HAP-1 (cell line): ENCODE measurements around the gene HLA-DQA1.

Experiments
- DNase-seq, 2 experiments: peaks; one replicate each; pipeline ENCODE4 v3.0.0-alpha.2; 2016 to 2020; ENCODE audit warnings: low spot score in 2 of 2
- H3K27me3 ChIP-seq: fragments of 250-450 bp; sonication (Bioruptor Pico); 2 replicates; pipeline ENCODE4 v1.5.1; 2020; ENCODE audit warnings: low read depth, mild to moderate bottlenecking, moderate library complexity
- H3K36me3 ChIP-seq: fragments of 250-450 bp; sonication (Bioruptor Pico); replicated peaks from 2 replicates; pipeline ENCODE4 v1.5.1; 2020; ENCODE audit warnings: mild to moderate bottlenecking
- H3K4me1 ChIP-seq: fragments of 250-450 bp; sonication (Bioruptor Pico); 2 replicates; pipeline ENCODE4 v1.5.1; 2020; ENCODE audit warnings: mild to moderate bottlenecking
- H3K4me3 ChIP-seq: fragments of 250-450 bp; sonication (Bioruptor Pico); 2 replicates; pipeline ENCODE4 v1.5.1; 2020; ENCODE audit warnings: mild to moderate bottlenecking, moderate library complexity
- H3K9me3 ChIP-seq: fragments of 250-450 bp; sonication (Bioruptor Pico); 2 replicates; pipeline ENCODE4 v1.5.1; 2020; ENCODE audit warnings: mild to moderate bottlenecking, moderate library complexity
- in situ Hi-C: fragments of 300-500 bp; cut with MboI; formaldehyde crosslinking; loops from 3 replicates; pipeline ENCODE4 v1.14.3; 2020; ENCODE audit warnings: low sequenced_read_pairs, inconsistent platforms, mixed read lengths

The HLA-DQA1 gene

DNA sequence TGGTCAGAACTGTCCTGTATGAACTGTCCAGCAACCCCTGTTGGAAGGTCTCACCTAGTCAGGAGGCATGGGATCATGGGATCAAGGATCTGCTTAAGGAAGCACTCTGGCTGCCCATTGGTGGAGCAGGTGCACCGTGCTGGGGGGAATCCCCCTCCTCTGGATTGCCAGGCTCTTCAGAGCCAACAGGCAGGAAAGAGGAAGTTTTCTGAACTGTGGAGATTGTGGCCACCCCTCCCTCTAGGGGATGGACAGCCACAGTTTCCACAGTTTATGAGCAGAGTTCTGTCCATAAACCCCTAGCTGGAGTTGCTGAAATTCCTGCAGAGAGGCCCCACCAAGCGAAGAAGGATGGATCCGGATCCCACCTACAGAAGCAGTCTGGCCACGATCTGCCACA, 42.3 kb downstream of the HLA-DQA1 start:
- no peak overlapping the region for H3K4me3 ChIP-seq
- no peak for DNase-seq
- H3K4me1 ChIP-seq, result no peaks in the 10 kb centered on the region
- H3K27me3 ChIP-seq, result peaks cover 4% of the 10 kb centered on the region; the same call in 1 of the 2 replicates
- no peaks in the 10 kb centered on the region for H3K36me3 ChIP-seq
- in situ Hi-C loops, result no loop called here
- no peaks in the 10 kb centered on the region for H3K9me3 ChIP-seq

GRCh38 chr6:32680055-32680454, 42.8 kb downstream of the HLA-DQA1 start:
- no peaks in the 10 kb centered on the region for H3K36me3 ChIP-seq
- no peaks in the 10 kb centered on the region for H3K9me3 ChIP-seq
- no peaks in the 10 kb centered on the region for H3K4me1 ChIP-seq
- DNase-seq, result no peak
- in situ Hi-C loops, result no loop called here
- no peak overlapping the region for H3K4me3 ChIP-seq
- peaks cover 8% of the 10 kb centered on the region; the same call in 1 of the 2 replicates for H3K27me3 ChIP-seq

DNA sequence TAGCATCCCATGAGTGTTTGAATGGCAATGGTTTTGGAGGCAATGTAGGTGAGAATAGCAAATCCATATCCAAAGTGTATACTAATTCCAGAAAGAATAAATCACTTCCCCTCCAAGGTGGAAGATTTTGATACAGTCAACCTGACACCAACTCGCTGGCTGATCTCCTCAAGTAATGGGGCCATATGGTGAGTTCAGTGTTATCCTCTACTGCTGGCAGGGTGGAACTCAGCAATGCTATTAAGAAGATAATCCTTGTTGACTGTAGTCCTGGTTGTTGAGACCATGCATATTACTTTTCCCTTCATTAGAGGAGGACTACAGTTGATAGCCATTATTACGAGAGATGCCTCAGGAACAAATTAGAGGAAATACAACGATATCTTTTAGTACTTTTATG, 47.0 kb downstream of the HLA-DQA1 start:
- Histone ChIP-seq H3K4me1 (no peaks in the 10 kb centered on the region), H3K27me3 (peaks cover 13% of the 10 kb centered on the region), H3K36me3 (no peaks in the 10 kb centered on the region), H3K9me3 (no peaks in the 10 kb centered on the region), H3K4me3 (no peak overlapping the region)
- DNase-seq, result no peak
- in situ Hi-C loops, result no loop called here

DNA sequence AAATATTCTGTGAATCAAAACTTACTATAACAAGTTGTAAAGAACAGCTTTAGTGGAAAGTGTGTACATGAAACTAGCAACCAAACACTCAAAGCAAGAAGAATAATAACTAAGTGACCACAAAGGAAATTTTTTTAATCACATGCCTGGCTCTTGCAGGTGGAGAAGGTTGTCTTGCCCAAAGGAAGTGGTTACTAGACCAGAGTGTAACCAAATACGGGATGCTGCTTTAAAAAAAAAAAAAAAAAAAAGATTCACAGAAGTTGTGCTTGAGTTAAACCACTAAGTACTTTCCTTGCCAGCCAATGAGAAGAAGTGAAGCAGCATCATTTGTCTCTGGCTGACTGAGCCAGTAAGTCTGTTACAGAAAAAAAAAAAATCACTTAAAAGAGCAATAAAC, 48.4 kb downstream of the HLA-DQA1 start:
- Histone ChIP-seq H3K4me1 (no peaks in the 10 kb centered on the region), H3K36me3 (no peaks in the 10 kb centered on the region), H3K4me3 (no peak overlapping the region), H3K27me3 (peaks cover 13% of the 10 kb centered on the region), H3K9me3 (no peaks in the 10 kb centered on the region)
- DNase-seq, result no peak
- in situ Hi-C loops, result no loop called here

GRCh38 chr6:32689531-32690501, 52.6 kb downstream of the HLA-DQA1 start:
- in situ Hi-C loops, result loop anchor here (10.0 kb wide), 1 partner anchor 275 kb away; no protein-coding TSS in a partner anchor
- Histone ChIP-seq H3K4me3 (no peak overlapping the region), H3K27me3 (peaks cover 6% of the 10 kb centered on the region), H3K9me3 (no peaks in the 10 kb centered on the region), H3K36me3 (no peaks in the 10 kb centered on the region), H3K4me1 (no peaks in the 10 kb centered on the region)
- DNase-seq, result no peak

- Histone ChIP-seq H3K27me3 (peaks cover 5% of the 10 kb centered on the region; the same call in 1 of the 2 replicates), H3K9me3 (no peaks in the 10 kb centered on the region), H3K4me1 (no peaks in the 10 kb centered on the region), H3K36me3 (no peaks in the 10 kb centered on the region), H3K4me3 (no peak overlapping the region)
- DNase-seq, result peak; percentile 15 to 40
- in situ Hi-C loops, result loop anchor here (10.0 kb wide), 1 partner anchor 277 kb away; no protein-coding TSS in a partner anchor
These were observed 54.8 kb downstream of the HLA-DQA1 start for GRCh38 chr6:32692019-32692418.
